ENCODE measurements around the gene C20orf204.
"Not testable (repeated sequence)": the region's sequence is repeated elsewhere in the genome, so short reads cannot be mapped to it uniquely, and the experiment has no call there.

C20orf204 gene

GRCh38 chr20:64083378-64083803, 47.4 kb downstream of the C20orf204 start:
- DNase-seq (ENCODE audit: low spot score), result peak; percentile 70

- no peak for DNase-seq (ENCODE audit: low spot score)
Observed at GRCh38 chr20:64083804-64084684, 48.1 kb downstream of the C20orf204 start, which contains the start of gene LKAAEAR1. LKAAEAR1 (minus strand) TSS chr20:64084398; CDS start chr20:64084219, 179 bp downstream.

- DNase-seq (ENCODE audit: low spot score), result no peak
Observed at GRCh38 chr20:64084685-64085152, 48.7 kb downstream of the C20orf204 start.

GRCh38 chr20:64086801-64087200, 50.8 kb downstream of the C20orf204 start:
- DNase-seq (ENCODE audit: low spot score), result no peak

- DNase-seq (ENCODE audit: low spot score), result not testable (repeated sequence)
Observed at GRCh38 chr20:64087226-64087825, 51.3 kb downstream of the C20orf204 start.

- not testable (repeated sequence) for DNase-seq (ENCODE audit: low spot score)
Observed at GRCh38 chr20:64088586-64088985, 52.6 kb downstream of the C20orf204 start.
